IPS-NIHi11 (cell line): ENCODE data around the gene STAT5B.

Experiments used
- DNase-seq: peaks from one replicate; pipeline ENCODE4 v3.0.0; 2012; ENCODE audit warnings: mixed read lengths, low spot score

The STAT5B gene

GRCh38 chr17:42179911-42180410 lies 96.2 kb downstream of the STAT5B start:
- peak; percentile 93 for DNase-seq

GRCh38 chr17:42179335-42179734 lies 96.9 kb downstream of the STAT5B start:
- DNase-seq: no peak

- DNase-seq: no peak
These were observed 97.4 kb downstream of the STAT5B start for GRCh38 chr17:42178817-42179216.

GRCh38 chr17:42177684-42178083 lies 98.5 kb downstream of the STAT5B start:
- no peak for DNase-seq

- no peak for DNase-seq
These were observed 101.9 kb downstream of the STAT5B start for GRCh38 chr17:42174126-42174783.

GRCh38 chr17:42171831-42172230 lies 104.4 kb downstream of the STAT5B start:
- peak; percentile 68 for DNase-seq

GRCh38 chr17:42169351-42169750 lies 106.8 kb downstream of the STAT5B start:
- no peak for DNase-seq

GRCh38 chr17:42167807-42168206 lies 108.4 kb downstream of the STAT5B start:
- DNase-seq: no peak

GRCh38 chr17:42166196-42166763 lies 109.9 kb downstream of the STAT5B start:
- no peak for DNase-seq

GRCh38 chr17:42165751-42166150 lies 110.4 kb downstream of the STAT5B start:
- DNase-seq: no peak

- DNase-seq: no peak
These were observed 112.3 kb downstream of the STAT5B start for GRCh38 chr17:42163696-42164407.

GRCh38 chr17:42163113-42163512 lies 113.1 kb downstream of the STAT5B start:
- peak; percentile 85 for DNase-seq

- no peak for DNase-seq
These were observed 115.7 kb downstream of the STAT5B start for GRCh38 chr17:42160531-42160910.

GRCh38 chr17:42159796-42160530 lies 116.2 kb downstream of the STAT5B start:
- no peak for DNase-seq

- DNase-seq: no peak
These were observed 120.6 kb downstream of the STAT5B start for GRCh38 chr17:42155614-42156045.

GRCh38 chr17:42153919-42154742 lies 122.1 kb downstream of the STAT5B start:
- no peak for DNase-seq
